OCI-LY7 (cell line): Measurements from ENCODE around the gene KRTAP5-5.

ENCODE experiments used
- CTCF ChIP-seq: fragments of 200-600 bp; sonication (generic); conservative IDR thresholded peaks from 2 replicates; pipeline ENCODE4 v1.5.1; 2014; ENCODE audit warnings: mild to moderate bottlenecking, antibody characterized with exemption, low read length, moderate library complexity, mixed read lengths
- EZH2phosphoT487 ChIP-seq: fragments of 200-600 bp; sonication (generic); IDR thresholded peaks from 2 replicates; pipeline ENCODE4 v1.6.1; 2018; ENCODE audit warnings: low read depth, borderline replicate concordance, mild to moderate bottlenecking, mixed run types, antibody characterized with exemption, low read length, moderate library complexity, mixed read lengths

GRCh38 chr11:1632053-1632714, 2.6 kb downstream of the KRTAP5-5 start:
- TF ChIP-seq CTCF (no peak), EZH2phosphoT487 (no peak)
